Chondrocyte (in vitro differentiated cells): ENCODE results near the gene C19orf81. TPM values are rescaled to one million over a fixed set of nuclear protein-coding genes. Genes with fewer than 3 reads are reported as not detected.

Experiments used
- DNase-seq: peaks from one replicate; pipeline ENCODE4 v3.0.0; 2021; ENCODE audit warnings: mixed read lengths, low spot score
- H3K27ac Mint-ChIP-seq: one replicate; pipeline ENCODE4 v1.8.0; 2021; ENCODE audit warnings: mild to moderate bottlenecking, moderate library complexity, mixed read lengths; ENCODE audit not compliant: unreplicated experiment
- H3K27me3 Mint-ChIP-seq: 2 replicates; pipeline ENCODE4 v1.8.0; 2021; ENCODE audit warnings: low read depth, mixed read lengths
- H3K36me3 Mint-ChIP-seq: 2 replicates; pipeline ENCODE4 v1.8.0; 2021; ENCODE audit warnings: low read depth, mixed read lengths
- H3K4me1 Mint-ChIP-seq: 2 replicates; pipeline ENCODE4 v1.8.0; 2021; ENCODE audit warnings: low read depth, mild to moderate bottlenecking, mixed read lengths
- H3K4me3 Mint-ChIP-seq: one replicate; pipeline ENCODE4 v1.8.0; 2021; ENCODE audit warnings: mild to moderate bottlenecking, moderate library complexity, mixed read lengths; ENCODE audit not compliant: unreplicated experiment
- H3K9me3 Mint-ChIP-seq: 2 replicates; pipeline ENCODE4 v1.8.0; 2021; ENCODE audit warnings: low read depth, mixed read lengths
- total RNA-seq: library from RNA; stranded (reverse); gene quantifications from 3 replicates; pipeline ENCODE4 v1.2.1, GENCODE V29; 2021
- TF ChIP-seq, protein P1 (sequence below): fragments of 200-600 bp; sonication (generic); IDR thresholded peaks from 2 replicates; pipeline ENCODE4 v1.5.0; 2021; ENCODE audit warnings: antibody characterized with exemption, mild to moderate bottlenecking, moderate library complexity

Gene C19orf81
- total RNA-seq, 1 donor from 2014 or later: 4.3 TPM

DNA sequence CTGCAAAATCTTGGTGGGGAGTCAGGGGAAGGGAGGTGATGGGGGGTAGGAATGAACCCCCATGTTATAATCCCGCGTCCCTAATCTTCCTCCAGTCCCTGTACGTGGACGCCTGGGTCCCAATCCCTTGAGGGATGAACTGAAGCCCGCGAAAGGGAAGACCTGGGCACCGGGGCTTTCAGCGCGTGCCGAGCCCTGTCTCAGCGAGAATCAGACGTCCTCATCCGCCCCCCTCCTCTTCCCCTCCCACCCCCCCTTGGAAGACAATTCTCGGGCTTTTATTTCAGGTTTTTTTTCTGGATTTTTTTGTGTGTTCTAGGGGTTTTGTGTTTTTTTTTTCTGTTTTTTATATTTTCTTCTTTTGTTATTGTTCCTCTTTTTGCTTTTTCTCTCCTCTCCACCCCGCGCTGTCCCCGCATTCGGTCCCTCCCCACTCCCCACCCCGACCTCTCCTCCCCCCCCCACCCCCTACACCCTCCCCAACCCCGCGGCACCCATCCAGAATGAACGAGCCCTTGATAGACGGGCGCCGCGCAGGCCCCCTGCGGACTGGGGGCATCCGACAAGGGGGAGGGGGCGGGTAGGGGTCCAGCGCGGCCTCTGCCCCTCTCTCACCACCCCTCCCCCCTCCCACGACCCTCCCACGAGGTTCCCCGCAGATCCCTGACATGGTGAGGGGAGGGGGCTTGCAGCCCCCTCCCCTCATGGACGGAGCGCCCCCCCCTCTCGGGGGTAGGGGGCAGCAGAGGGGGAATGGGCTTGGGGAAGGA, 10.3 kb downstream of the C19orf81 start:
- TF ChIP-seq, protein P1, sequence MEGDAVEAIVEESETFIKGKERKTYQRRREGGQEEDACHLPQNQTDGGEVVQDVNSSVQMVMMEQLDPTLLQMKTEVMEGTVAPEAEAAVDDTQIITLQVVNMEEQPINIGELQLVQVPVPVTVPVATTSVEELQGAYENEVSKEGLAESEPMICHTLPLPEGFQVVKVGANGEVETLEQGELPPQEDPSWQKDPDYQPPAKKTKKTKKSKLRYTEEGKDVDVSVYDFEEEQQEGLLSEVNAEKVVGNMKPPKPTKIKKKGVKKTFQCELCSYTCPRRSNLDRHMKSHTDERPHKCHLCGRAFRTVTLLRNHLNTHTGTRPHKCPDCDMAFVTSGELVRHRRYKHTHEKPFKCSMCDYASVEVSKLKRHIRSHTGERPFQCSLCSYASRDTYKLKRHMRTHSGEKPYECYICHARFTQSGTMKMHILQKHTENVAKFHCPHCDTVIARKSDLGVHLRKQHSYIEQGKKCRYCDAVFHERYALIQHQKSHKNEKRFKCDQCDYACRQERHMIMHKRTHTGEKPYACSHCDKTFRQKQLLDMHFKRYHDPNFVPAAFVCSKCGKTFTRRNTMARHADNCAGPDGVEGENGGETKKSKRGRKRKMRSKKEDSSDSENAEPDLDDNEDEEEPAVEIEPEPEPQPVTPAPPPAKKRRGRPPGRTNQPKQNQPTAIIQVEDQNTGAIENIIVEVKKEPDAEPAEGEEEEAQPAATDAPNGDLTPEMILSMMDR: no peak
- peaks cover 19% of the 10 kb centered on the region for H3K4me1 Mint-ChIP-seq
- peaks cover 5% of the 10 kb centered on the region for H3K9me3 Mint-ChIP-seq
- no peaks in the 10 kb centered on the region for H3K36me3 Mint-ChIP-seq
- no peak overlapping the region for H3K27ac Mint-ChIP-seq
- peak overlapping the region; percentile 44 for H3K4me3 Mint-ChIP-seq
- DNase-seq: no peak
- H3K27me3 Mint-ChIP-seq: peaks cover 29% of the 10 kb centered on the region

DNA sequence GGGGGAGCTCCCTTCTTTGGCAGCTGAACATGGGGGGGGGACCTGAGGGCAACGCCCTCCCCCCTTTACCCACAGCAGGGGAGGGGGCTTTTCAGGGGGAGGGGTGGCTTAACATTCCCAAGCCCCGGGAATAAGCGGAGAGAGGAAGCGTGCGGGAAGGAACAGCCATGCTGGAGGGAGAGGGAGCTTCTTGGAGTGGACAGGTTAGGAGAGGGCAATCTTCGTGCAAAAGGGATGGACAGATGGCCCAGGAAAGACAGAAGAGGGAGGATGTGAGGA, 10.8 kb downstream of the C19orf81 start:
- peaks cover 19% of the 10 kb centered on the region for H3K4me1 Mint-ChIP-seq
- H3K27me3 Mint-ChIP-seq: peaks cover 26% of the 10 kb centered on the region
- H3K27ac Mint-ChIP-seq: no peak overlapping the region
- DNase-seq: no peak
- TF ChIP-seq, protein P1: no peak
- no peaks in the 10 kb centered on the region for H3K36me3 Mint-ChIP-seq
- H3K9me3 Mint-ChIP-seq: peaks cover 2% of the 10 kb centered on the region
- no peak overlapping the region for H3K4me3 Mint-ChIP-seq

DNA sequence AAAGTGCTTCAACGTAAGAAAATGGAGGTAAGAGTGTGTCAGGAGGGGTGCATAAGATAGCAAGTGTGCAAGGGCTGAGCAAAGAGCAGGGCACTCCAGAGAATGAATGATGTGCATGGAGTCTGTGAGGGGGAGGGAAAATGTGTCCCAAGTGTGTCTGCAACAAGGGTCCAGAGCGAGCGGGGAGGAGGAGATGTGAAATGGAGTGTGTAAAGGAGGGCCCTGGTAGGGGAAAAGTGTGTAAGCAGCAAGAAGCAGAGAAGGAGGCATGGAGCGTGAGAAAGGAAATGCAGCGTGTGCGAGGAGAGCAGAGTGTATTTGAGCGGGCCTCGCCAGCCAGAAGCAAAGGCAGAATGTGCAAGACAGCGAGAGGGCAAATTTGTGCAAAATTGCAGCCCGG, 11.8 kb downstream of the C19orf81 start:
- H3K27ac Mint-ChIP-seq: no peak overlapping the region
- no peak for DNase-seq
- no peaks in the 10 kb centered on the region for H3K9me3 Mint-ChIP-seq
- no peaks in the 10 kb centered on the region for H3K36me3 Mint-ChIP-seq
- TF ChIP-seq, protein P1: no peak
- no peak overlapping the region for H3K4me3 Mint-ChIP-seq
- H3K27me3 Mint-ChIP-seq: peaks cover 26% of the 10 kb centered on the region
- H3K4me1 Mint-ChIP-seq: peaks cover 19% of the 10 kb centered on the region

DNA sequence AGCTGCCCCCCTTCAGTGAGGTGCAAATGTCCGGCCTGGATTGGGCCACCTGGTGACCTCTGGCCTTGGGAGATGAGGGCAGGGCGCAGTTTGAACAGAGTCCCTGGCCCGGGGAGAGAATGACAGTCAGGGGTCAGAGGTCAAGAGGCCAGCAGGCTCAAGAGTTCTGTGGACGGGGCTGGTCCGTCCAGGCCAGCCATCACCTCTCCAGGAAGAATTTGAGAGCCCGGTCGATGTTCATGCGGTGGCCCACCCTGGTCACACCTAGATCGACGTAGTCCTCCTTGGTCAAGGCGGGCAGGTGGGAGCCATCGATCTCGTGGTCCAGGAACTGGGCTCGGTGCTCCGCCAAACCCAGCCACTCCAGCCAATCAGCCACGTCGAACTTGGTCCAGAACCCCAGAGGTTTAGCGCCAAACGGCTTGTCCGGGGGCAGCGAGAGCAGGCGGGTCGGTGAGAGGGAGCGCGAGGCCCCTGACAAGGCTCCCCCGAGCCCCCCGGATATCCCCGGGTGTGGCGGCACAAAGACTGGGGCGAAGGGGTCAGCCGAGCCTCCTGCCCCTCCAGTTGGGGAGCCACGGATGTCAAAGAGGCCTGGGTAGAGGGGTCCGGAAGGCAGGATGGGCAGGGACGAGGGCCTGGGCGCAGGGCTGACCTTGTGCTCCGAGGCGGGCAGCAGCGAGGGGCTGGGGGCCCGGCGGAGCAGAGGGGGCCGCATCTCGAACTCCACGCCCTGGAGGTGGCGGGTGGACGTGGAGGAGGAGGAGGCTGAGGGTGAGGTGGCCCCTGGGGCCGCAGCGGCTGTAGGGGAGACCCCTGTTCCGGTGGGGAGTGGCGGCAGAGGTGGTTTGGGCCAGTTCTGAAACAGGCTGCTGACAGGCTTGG, 12.8 kb downstream of the C19orf81 start:
- DNase-seq: no peak
- peaks cover 19% of the 10 kb centered on the region for H3K4me1 Mint-ChIP-seq
- H3K9me3 Mint-ChIP-seq: no peaks in the 10 kb centered on the region
- H3K27ac Mint-ChIP-seq: no peak overlapping the region
- TF ChIP-seq, protein P1: no peak
- H3K36me3 Mint-ChIP-seq: no peaks in the 10 kb centered on the region
- H3K4me3 Mint-ChIP-seq: no peak overlapping the region
- peaks cover 23% of the 10 kb centered on the region for H3K27me3 Mint-ChIP-seq

DNA sequence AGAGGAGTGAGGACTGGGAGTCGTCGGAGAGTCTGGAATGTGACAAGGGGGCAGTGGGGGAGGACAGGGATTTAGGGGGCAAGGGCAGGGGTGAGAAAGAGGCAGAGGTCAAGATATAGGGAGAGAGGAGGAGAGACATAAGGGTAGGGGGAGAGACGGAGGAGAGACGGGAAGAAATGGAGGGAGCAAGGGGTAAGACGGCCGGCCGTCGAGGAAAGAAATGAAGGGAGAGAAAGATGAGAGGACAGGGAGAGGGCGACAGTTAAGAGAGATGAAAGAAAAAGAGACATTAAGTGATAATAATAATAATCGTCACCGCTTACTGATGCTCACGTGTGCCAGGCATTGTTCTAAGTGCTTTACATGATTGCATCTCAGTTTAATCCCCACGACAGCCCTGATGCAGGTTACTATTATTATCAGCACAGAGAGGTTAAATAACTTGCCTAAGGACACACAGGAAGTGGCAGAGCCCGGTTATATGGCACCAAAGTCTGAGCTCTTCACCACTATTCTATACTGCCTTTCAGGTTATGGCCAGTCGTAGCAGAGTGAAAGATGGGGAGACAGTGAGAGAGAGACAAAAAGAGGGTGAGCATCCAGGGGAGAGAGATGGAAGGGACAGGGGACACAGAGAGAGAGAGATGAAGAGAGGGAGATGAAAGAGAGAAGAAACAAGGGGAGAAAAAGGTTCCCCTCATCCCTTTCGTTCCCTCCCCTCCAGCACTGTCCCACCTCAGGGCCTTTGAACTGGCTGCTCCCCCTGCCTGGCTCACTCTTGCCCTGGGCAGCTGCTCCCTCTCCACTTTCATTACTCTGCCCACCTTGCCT, 13.6 kb downstream of the C19orf81 start:
- TF ChIP-seq, protein P1: no peak
- H3K4me1 Mint-ChIP-seq: peaks cover 11% of the 10 kb centered on the region
- H3K9me3 Mint-ChIP-seq: no peaks in the 10 kb centered on the region
- no peaks in the 10 kb centered on the region for H3K36me3 Mint-ChIP-seq
- no peak overlapping the region for H3K4me3 Mint-ChIP-seq
- no peak for DNase-seq
- no peak overlapping the region for H3K27ac Mint-ChIP-seq
- peaks cover 23% of the 10 kb centered on the region for H3K27me3 Mint-ChIP-seq
